Testis (tissue), 2 donors: ENCODE results near the gene BCAT1.

Experiments
- POLR2A ChIP-seq: fragments of 450-650 bp; IDR thresholded peaks from one replicate; pipeline ENCODE4 v1.6.1; 2017; ENCODE audit warnings: antibody characterized with exemption, mild to moderate bottlenecking, moderate library complexity
- TF ChIP-seq, protein P1 (sequence below), 3 experiments: fragments of 450-650 bp in 2 of 3; fragments of 200-600 bp in 1 of 3; sonication (generic) in 1 of 3; IDR thresholded peaks; one replicate each; pipeline ENCODE4 v1.5.1; 2016 to 2019; ENCODE audit warnings: antibody characterized with exemption in 3 of 3, mild to moderate bottlenecking in 2 of 3, moderate library complexity in 1 of 3

DNA sequence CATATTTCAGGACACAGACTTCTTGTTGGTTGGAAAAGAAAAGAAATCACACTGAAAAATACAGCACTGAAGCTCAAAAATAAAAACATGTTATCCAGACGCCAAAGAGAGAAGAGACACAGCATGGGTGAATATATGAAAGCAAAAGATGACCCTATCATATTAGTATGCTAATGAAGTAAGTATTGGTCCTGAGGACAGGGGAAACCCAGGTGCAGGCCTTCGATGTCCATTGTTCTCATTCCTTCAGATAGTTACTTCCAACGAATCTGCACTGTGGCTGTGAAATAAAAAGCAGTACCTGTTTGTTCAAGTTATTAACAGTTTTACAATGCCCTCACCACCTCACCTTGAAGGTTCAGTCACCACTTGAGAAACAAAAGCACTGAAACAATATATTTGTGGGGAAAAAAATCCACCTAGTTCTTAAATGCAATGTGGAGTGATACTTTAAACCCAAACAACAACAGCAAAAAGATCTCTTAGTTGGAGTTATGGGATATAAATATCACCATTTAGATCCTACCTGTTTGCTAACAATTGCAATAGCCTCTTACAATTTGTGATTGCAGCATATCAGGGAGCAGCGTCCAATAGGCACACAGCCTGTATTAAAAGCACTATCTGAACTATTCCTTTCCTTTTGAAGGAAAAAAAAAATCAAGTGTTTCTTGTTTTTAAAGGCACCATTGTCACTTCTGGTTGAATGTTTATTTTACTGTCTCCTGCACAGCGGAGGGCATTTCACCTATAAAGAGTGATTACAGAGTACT, 188.1 kb downstream of the BCAT1 start:
- TF ChIP-seq, protein P1, sequence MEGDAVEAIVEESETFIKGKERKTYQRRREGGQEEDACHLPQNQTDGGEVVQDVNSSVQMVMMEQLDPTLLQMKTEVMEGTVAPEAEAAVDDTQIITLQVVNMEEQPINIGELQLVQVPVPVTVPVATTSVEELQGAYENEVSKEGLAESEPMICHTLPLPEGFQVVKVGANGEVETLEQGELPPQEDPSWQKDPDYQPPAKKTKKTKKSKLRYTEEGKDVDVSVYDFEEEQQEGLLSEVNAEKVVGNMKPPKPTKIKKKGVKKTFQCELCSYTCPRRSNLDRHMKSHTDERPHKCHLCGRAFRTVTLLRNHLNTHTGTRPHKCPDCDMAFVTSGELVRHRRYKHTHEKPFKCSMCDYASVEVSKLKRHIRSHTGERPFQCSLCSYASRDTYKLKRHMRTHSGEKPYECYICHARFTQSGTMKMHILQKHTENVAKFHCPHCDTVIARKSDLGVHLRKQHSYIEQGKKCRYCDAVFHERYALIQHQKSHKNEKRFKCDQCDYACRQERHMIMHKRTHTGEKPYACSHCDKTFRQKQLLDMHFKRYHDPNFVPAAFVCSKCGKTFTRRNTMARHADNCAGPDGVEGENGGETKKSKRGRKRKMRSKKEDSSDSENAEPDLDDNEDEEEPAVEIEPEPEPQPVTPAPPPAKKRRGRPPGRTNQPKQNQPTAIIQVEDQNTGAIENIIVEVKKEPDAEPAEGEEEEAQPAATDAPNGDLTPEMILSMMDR (IDR thresholded peaks at IDR 0.05), result no peak
- TF ChIP-seq POLR2A, result no peak
